Muscle layer of colon (tissue), 2 donors: ENCODE results near the gene RARRES2.
A peak's percentile ranks its signal among the peaks of the same experiment; 100 is the strongest.

Source experiments
- H3K27ac ChIP-seq: one replicate; pipeline ENCODE4 v1.7.0; 2013; ENCODE audit warnings: low read depth, mild to moderate bottlenecking, low read length, moderate library complexity
- H3K27me3 ChIP-seq, 2 donors: one replicate each; pipeline ENCODE4 v1.7.0; 2013; ENCODE audit warnings: low read length in 2 of 2, mild to moderate bottlenecking in 2 of 2; ENCODE audit not compliant: insufficient read depth in 2 of 2, control insufficient read depth in 1 of 2
- H3K36me3 ChIP-seq: one replicate; pipeline ENCODE4 v1.7.0; 2013; ENCODE audit warnings: mild to moderate bottlenecking, low read length; ENCODE audit not compliant: insufficient read depth
- H3K4me1 ChIP-seq: one replicate; pipeline ENCODE4 v1.7.0; 2013; ENCODE audit warnings: mild to moderate bottlenecking, low read length; ENCODE audit not compliant: insufficient read depth
- H3K4me3 ChIP-seq, 2 donors: one replicate each; pipeline ENCODE4 v1.7.0; 2013; ENCODE audit warnings: low read length in 2 of 2, low read depth in 1 of 2, mild to moderate bottlenecking in 1 of 2, moderate library complexity in 1 of 2
- H3K9ac ChIP-seq: one replicate; pipeline ENCODE4 v1.7.0; 2013; ENCODE audit warnings: low read length
- H3K9me3 ChIP-seq: one replicate; pipeline ENCODE4 v1.7.0; 2013; ENCODE audit warnings: mild to moderate bottlenecking, low read length
- donor health status: abdominal sarcoma.
- donor health status: Adenocarcinoma of cecum.

The RARRES2 gene

DNA sequence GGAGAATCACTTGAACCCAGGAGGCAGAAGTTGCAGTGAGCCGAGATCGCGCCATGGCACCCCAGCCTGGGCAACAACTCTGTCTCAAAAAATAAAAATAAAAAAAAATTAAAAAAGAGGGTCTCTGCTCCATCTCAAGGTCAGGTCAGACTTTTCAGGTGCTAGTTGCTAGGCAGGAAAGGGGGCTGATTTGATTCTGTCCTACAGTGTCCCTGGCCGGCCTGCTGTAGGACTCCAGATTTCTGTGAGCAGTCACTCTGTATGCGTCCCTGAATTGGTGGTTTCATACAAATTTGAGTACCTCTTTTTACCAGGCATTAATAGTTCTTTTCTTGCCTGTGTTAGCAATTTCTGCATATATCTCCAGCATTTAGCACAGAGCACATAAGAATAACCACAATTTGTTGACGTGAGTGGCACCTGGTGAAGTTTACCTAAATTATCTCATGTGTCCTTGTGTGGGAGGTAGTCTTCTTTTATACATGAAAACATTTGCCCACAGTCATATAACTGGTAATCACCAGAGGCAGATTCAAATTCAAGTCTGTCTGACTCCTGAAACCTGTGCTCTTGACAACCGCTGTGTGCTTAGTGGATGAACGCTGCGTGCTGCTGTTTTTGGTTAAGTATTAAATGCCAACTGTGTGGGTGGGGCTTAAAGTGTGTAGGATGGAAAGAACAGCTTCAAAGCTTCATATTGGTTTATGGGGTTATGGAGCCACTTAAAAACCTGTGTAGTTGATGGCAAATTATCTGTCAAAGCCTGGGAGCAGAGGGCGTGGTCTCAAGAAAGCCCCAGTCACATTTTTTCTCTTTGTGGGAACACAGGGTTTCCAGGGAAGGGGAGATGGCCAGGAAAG is 34.5 kb upstream of the RARRES2 start:
- H3K9me3 ChIP-seq, result no peaks in the 10 kb centered on the region
- peaks cover 30% of the 10 kb centered on the region for H3K4me1 ChIP-seq
- H3K36me3 ChIP-seq, result peaks cover 22% of the 10 kb centered on the region
- no peaks in the 10 kb centered on the region for H3K27me3 ChIP-seq
- H3K4me3 ChIP-seq, result no peak overlapping the region
- no peak overlapping the region for H3K9ac ChIP-seq
- H3K27ac ChIP-seq, result no peak overlapping the region

DNA sequence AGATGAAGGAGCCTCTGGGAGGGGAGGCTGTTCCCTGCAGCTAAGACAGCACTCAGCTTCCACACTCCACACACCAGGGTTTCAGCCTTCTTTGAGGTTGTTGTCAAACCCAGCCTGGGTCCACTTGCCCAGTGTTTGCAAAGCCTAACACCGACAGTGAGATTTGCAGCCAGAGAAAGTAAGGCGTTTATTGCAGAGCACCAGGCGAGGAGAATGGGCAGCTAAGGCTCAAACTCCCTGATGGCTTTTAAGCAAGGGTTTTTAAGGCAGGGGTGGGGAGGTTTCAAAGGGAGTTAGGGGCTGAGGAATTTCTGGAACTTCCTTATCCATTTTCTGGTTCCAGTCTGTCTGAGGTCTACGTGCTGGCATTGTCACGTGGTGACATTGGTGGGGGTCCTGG is 33.0 kb upstream of the RARRES2 start:
- Histone ChIP-seq H3K4me1 (peaks cover 35% of the 10 kb centered on the region), H3K36me3 (peaks cover 29% of the 10 kb centered on the region), H3K27ac (no peak overlapping the region), H3K4me3 (no peak overlapping the region), H3K27me3 (no peaks in the 10 kb centered on the region), H3K9ac (no peak overlapping the region), H3K9me3 (no peaks in the 10 kb centered on the region)

DNA sequence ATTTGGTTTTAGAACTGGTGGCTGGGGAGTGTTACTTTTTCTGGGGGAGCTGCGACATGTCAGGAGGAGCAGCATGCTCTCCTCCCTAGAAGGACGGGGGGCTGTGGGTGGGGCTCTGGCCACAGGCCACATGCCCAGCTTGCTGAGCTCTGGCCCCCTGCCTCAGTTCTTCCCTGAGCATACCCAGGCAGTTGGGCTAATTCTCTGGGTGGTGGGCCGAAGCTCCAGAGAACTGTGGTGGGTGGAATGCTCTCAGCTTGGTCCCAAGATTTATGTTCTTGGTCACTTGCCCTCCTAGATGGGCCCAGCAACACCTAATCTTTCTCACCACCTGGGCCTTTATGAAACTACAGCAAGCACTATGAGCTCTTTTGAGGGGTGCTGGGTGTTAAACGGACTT is 32.6 kb upstream of the RARRES2 start:
- no peak overlapping the region for H3K27ac ChIP-seq
- no peaks in the 10 kb centered on the region for H3K27me3 ChIP-seq
- peaks cover 29% of the 10 kb centered on the region for H3K36me3 ChIP-seq
- no peak overlapping the region for H3K9ac ChIP-seq
- H3K9me3 ChIP-seq, result no peaks in the 10 kb centered on the region
- H3K4me3 ChIP-seq, result no peak overlapping the region
- H3K4me1 ChIP-seq, result peaks cover 37% of the 10 kb centered on the region

DNA sequence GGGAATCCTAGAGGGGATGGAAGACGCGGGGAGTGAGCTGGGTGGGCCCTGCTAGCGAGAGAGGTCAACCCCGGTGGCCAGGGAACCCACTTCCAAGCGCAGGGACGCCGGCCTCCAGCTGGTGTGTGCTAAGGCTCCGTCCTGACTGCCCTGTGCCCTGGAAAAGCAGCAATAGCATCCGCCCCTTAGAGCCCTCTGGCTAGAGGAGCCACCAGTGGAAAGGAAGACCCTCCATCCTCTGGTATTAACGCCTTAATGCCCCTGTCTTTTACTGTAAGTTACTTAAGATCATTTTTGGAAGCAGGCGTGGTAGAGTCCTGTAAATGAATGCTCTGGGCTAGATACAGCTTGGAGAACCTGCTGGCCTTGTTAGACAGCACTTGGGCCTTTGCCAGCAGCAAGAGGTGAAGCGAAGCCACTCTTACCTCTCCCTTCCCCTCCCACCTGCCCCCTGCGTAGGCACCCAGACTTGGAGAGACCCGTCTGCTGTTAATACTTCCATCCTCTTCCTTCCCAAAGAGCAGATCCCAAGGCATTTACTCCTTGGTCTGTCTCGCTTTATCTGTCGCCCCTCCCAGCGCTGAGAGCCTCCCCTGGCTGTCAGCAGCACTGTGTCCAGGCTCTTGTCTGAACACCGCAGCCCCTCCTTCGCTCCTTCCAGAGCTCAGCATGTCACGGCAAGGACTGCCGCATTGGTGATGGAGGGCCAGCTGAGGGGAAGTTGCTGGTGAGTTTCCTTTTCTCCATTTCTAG is 31.8 kb upstream of the RARRES2 start:
- Histone ChIP-seq H3K27ac (no peak overlapping the region), H3K4me1 (peaks cover 33% of the 10 kb centered on the region), H3K9me3 (no peaks in the 10 kb centered on the region), H3K9ac (no peak overlapping the region), H3K4me3 (no peak overlapping the region), H3K36me3 (peaks cover 29% of the 10 kb centered on the region), H3K27me3 (no peaks in the 10 kb centered on the region)

DNA sequence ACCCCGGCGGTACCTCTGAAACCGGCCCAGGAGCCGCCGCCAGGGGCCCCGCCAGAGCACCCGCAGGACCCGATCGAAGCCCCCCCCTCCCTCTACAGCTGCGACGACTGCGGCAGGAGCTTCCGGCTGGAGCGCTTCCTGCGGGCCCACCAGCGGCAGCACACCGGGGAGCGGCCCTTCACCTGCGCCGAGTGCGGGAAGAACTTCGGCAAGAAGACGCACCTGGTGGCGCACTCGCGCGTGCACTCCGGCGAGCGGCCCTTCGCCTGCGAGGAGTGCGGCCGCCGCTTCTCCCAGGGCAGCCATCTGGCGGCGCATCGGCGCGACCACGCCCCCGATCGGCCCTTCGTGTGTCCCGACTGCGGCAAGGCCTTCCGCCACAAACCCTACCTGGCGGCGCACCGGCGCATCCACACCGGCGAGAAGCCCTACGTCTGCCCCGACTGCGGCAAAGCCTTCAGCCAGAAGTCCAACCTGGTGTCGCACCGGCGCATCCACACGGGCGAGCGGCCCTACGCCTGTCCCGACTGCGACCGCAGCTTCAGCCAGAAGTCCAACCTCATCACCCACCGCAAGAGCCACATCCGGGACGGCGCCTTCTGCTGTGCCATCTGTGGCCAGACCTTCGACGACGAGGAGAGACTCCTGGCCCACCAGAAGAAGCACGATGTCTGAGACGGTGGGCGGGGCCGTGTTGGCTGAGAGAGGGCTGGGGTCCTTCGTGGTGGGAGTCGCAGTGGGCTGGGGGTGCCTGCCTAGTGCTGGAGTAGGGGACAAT is 31.0 kb upstream of the RARRES2 start:
- H3K4me3 ChIP-seq, result no peak overlapping the region
- H3K9me3 ChIP-seq, result no peaks in the 10 kb centered on the region
- no peaks in the 10 kb centered on the region for H3K27me3 ChIP-seq
- no peak overlapping the region for H3K9ac ChIP-seq
- H3K4me1 ChIP-seq, result peaks cover 30% of the 10 kb centered on the region
- H3K27ac ChIP-seq, result no peak overlapping the region
- H3K36me3 ChIP-seq, result peaks cover 29% of the 10 kb centered on the region

DNA sequence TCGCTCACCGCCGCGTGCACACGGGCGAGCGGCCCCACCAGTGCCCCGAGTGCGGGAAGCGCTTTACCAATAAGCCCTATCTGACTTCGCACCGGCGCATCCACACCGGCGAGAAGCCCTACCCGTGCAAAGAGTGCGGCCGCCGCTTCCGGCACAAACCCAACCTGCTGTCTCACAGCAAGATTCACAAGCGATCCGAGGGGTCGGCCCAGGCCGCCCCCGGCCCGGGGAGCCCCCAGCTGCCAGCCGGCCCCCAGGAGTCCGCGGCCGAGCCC is 30.5 kb upstream of the RARRES2 start:
- Histone ChIP-seq H3K4me3 (no peak overlapping the region), H3K36me3 (peaks cover 29% of the 10 kb centered on the region), H3K27me3 (no peaks in the 10 kb centered on the region), H3K4me1 (peaks cover 30% of the 10 kb centered on the region), H3K9me3 (no peaks in the 10 kb centered on the region), H3K27ac (no peak overlapping the region), H3K9ac (no peak overlapping the region)

DNA sequence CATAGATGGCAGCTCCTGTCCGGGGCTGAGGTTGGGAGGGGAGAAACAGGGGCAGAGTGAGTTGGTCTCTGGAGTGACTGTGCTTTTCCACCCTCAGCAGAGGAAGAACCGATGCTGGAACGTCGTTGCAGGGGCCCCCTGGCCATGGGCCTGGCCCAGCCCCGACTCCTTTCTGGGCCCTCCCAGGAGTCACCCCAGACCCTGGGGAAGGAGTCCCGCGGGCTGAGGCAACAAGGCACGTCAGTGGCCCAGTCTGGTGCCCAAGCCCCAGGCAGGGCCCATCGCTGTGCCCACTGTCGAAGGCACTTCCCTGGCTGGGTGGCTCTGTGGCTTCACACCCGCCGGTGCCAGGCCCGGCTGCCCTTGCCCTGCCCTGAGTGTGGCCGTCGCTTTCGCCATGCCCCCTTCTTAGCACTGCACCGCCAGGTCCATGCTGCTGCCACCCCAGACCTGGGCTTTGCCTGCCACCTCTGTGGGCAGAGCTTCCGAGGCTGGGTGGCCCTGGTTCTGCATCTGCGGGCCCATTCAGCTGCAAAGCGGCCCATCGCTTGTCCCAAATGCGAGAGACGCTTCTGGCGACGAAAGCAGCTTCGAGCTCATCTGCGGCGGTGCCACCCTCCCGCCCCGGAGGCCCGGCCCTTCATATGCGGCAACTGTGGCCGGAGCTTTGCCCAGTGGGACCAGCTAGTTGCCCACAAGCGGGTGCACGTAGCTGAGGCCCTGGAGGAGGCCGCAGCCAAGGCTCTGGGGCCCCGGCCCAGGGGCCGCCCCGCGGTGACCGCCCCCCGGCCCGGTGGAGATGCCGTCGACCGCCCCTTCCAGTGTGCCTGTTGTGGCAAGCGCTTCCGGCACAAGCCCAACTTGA is 29.9 kb upstream of the RARRES2 start:
- no peak overlapping the region for H3K9ac ChIP-seq
- H3K4me1 ChIP-seq, result peaks cover 30% of the 10 kb centered on the region
- H3K4me3 ChIP-seq, result no peak overlapping the region
- H3K36me3 ChIP-seq, result peaks cover 29% of the 10 kb centered on the region
- H3K9me3 ChIP-seq, result no peaks in the 10 kb centered on the region
- H3K27ac ChIP-seq, result no peak overlapping the region
- H3K27me3 ChIP-seq, result no peaks in the 10 kb centered on the region

DNA sequence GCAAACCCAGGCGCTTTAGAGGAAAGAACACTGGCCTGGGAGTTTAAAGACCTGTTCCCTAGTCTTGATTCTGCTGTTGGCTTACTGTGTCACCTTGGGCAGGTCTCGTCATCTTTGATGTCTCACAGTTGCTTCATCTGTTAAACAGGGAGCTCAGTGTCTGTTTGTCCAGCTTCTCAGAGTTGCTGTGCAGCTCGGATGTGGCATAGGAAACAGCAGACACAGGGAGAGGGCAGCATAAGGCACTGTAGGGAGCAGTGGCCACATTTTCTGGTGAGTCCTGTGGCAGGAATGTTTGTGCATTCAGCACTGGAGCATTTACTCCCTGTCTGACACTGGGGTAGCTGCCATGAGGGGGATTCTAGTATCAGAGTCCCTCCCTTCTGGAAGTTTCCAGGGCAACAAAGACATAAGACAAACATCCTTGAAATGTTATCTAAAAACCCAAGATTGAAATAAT is 29.2 kb upstream of the RARRES2 start:
- peaks cover 29% of the 10 kb centered on the region for H3K36me3 ChIP-seq
- H3K4me1 ChIP-seq, result peaks cover 30% of the 10 kb centered on the region
- H3K4me3 ChIP-seq, result no peak overlapping the region
- no peak overlapping the region for H3K9ac ChIP-seq
- H3K27ac ChIP-seq, result no peak overlapping the region
- H3K9me3 ChIP-seq, result no peaks in the 10 kb centered on the region
- no peaks in the 10 kb centered on the region for H3K27me3 ChIP-seq

DNA sequence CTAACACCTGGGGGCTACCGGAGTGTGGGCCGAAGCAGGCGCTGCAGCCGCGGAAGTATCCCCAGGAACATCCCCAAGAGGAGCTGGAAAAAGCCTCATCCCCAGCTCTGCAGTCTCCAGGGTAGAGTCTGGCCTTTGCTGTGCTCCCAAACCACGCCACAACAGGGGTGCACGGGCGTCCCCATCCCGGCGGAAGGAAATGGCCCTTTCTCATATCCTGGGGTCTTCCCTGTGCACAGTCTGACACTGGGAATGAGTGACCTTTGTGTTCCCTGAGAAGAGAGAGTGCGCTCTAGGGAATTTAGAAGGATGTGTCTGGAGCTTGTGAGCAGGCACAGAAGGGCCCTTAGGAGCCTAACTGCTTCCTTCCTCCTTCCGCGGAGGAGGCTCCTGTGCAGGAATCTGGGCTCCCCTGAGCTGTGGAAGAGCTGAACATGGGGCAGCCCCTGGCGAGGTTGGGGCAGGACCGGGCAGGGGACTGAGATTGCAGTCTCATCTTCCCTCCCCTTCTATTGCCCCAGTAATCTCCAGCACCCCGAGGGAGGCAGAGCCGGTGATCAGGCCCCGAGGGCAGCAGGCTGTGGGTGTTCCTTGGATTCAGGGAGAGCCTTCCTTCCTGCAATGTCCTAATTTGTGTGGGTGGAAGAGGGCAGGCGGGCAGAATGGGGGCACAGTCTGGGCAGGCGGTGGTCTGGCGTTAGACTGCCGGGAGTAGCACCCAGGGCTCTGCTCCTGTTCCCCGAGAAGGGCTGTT is 28.5 kb upstream of the RARRES2 start:
- H3K9ac ChIP-seq, result peak overlapping the region; percentile 94
- peak overlapping the region; percentile 69 for H3K27ac ChIP-seq
- H3K4me3 ChIP-seq, result peak overlapping the region; percentile 89 to 92
- no peaks in the 10 kb centered on the region for H3K27me3 ChIP-seq
- peaks cover 29% of the 10 kb centered on the region for H3K36me3 ChIP-seq
- H3K4me1 ChIP-seq, result peaks cover 30% of the 10 kb centered on the region
- H3K9me3 ChIP-seq, result no peaks in the 10 kb centered on the region

DNA sequence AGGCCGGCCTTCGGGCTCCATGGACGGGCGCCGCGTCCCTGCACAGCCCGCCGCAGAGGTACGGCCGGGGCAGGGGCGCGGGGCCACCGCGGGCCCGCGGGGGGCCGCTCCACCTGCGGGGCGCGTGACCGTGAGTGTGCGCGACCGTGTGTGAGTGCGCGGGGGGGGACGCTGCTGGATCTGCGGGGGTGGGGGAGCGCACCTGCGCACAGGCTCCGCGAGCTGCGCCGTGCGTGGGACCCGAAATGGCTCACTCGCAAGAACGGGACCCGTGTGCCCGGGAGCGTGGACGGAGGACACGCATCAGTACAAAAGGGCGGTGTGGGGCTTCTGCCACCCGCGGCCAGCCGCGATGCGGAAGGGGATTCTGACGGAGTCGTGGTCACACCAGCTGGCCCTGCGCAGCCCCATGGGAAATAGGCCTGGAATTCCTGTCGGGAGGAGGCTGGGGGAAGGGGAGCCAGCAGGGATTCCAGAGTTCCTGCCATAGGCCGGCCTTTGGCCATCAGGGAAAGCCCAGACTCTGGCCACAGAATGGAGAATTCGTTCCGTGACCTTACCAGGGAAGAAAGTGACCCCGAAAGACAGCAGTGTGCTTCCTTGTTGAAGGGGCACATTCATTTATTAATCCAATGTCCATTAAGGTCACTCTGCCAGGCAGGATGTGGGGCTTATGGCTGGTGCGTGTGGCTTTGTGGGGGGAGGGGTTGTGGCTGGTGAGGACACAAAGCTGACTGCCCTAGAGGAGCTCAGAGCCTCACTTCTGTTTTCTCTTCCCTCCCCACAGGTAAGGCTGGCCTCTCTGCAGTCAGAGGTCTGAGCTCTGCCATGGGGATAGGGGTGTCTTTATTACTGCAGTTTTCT is 27.7 kb upstream of the RARRES2 start:
- Histone ChIP-seq H3K4me1 (peaks cover 30% of the 10 kb centered on the region), H3K27me3 (no peaks in the 10 kb centered on the region), H3K36me3 (peaks cover 28% of the 10 kb centered on the region), H3K9me3 (no peaks in the 10 kb centered on the region), H3K9ac (peak overlapping the region; percentile 94), H3K27ac (peak overlapping the region; percentile 69), H3K4me3 (peak overlapping the region; percentile 89 to 92)
